Stimulated activated CD4-positive, alpha-beta T cell treated with anti-CD3 and anti-CD28 coated beads, TNF-alpha, amount 100 ng/mL, for 48 hours (primary cell): ENCODE measurements around the gene BZW1.
"Not testable (repeated sequence)": the region's sequence is repeated elsewhere in the genome, so short reads cannot be mapped to it uniquely, and the experiment has no call there.

Experiments used
- DNase-seq, 3 donors: peaks; one replicate each; pipeline ENCODE4 v3.0.0-alpha.2; 2020; ENCODE audit warnings: low read depth in 3 of 3

The BZW1 gene

DNA sequence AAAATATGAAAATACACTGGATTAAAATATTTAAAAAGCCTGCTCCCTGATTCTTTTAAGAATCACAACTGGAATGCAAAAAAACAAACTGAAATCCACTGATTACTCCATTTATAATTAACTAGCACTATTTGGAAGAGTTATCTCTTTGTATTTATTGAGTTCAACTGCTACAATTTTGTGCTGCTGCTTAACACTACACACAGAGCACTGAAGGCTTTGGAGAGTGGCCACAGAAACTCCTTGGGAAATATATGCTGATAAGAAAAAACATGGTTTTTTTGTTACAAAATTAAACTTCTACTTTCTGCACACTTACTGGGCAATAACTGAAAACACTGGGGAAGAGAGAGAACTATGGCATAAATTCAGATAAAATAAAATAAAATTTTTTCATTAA is 19.8 kb upstream of the BZW1 start:
- DNase-seq: no peak

DNA sequence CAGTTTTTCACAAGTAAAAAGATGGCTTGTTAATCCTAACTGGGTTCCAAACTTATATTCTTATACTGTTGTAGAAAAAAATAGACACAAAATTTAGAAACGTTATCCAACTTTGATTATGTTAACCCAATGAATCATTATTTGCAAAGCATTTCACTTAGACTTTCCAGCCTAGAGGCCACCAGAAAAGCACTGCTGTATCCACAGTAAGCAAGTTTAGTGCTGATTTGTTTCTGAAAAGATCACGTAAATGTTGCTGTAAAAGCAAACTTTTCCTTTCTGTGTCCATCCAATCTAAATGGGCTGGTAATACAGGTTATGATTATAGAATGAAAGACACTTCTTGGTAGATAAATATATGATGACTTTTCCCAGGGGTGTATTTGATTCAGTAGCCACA is 17.6 kb upstream of the BZW1 start:
- no peak for DNase-seq

DNA sequence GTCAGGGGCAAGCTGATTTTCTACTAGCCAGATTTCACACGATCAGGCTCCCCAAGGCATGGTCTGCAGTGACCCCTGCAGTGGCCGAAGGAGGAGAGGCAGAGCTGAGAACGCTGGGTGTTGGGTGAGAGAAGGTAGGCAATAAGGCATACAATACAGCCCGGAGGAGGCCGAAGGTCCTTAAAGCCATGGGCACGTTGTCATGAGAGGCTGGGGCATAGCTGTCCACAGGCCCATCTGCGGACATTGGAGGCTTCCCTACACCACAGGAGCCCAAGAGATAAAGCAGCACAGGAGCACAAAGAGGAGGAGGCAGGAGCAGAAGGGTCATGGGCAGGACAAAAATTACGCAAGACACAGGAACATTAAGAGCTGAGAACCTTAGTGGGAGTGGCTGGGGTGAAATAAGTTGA is 16.7 kb upstream of the BZW1 start:
- DNase-seq: no peak

DNA sequence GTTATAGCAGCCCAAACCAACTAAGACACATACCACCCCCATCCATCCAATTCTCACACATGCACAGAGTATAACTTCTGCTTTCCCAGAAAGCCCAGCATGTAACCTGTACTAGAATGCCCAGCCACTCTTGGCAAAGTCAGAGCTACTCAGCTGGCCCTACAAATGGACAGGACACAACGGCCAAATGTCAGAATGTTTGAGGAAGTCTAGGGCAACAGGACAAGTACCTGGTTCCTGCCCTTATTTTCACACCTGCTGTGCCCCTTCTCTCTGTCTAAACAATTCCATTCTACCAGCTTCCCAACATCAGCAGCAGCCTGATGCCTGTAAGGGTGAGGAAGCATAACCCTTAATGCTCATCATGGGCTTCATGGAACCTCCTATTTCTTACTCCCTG is 15.1 kb upstream of the BZW1 start:
- DNase-seq: no peak

DNA sequence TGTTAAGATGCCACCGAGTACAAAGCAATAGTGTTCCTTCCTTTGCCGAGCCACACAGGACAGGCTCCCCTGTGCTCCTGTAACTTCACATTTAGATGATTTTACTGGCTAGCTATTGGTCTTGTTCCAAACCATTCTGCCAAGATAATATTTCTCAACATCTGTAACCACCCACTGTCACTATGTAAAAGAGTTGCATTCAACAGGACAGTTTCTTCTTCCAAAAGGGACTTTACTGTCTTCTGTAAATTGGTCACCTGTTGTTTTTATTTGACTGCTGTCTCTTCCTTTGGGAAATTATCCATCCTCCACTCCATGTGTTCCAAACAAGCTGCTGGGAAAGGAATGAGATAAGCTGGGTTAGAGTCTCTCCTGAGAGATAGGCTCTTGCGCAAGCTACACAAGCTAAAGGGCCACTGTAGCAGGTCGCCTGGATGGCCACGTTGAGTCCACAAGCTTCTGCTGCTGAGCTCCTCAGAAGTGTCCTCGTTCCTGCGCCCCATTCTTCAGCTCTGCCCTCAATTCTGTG is 14.4 kb upstream of the BZW1 start:
- DNase-seq: no peak

DNA sequence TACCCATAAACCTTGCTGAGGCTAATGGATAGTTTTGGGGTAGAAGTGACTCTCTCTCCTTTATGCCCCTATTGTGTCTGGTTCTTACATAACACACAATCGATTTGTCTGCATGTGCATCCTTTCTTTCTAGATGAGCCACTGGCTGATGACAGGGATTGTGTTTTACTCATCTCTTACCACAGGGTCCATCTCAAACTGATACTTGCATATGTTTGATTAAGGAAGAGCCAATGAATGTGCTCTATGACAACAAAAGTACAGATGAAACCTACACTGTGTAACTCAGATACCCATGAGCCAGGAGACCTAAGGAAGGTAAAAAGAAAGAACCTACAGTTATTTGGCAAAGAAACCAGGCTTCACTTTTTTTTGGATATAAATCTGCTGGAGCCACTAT is 13.2 kb upstream of the BZW1 start:
- DNase-seq: no peak

DNA sequence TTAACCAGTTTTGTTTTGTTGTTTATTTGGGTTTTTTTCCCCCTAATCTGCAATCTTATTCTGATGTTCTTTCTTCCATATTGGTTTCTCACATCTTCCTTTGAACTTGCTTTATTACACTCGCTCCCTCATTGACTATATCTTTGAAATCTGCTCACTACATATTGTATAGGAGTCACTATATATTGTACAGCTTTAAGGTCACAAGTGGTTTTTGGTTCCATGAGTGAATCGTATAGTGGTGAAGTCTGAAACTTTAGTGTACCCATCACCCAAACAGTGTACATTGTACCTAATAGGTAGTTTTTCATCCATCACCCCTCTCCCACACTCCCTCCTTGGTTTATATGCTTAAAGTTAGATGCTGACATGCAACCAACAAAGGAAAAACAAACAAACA is 11.3 kb upstream of the BZW1 start:
- no peak for DNase-seq

DNA sequence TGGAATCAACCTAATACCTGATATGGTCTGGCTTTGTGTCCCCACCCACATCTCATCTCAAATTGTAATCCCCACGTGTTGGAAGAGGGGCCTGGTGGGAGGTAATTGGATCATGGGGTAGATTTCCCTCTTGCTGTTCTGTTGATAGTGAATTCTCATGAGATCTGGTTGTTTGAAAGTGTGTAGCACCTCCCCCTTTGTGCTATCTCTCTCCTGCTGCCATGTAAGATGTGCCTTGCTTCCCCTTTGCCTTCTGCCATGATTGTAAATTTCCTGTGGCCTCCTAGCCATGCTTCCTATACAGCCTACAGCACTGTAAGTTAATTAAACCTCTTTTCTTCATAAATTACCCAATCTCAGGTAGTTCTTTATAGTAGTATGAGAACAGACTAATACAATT is 10.3 kb upstream of the BZW1 start:
- not testable (repeated sequence) for DNase-seq

DNA sequence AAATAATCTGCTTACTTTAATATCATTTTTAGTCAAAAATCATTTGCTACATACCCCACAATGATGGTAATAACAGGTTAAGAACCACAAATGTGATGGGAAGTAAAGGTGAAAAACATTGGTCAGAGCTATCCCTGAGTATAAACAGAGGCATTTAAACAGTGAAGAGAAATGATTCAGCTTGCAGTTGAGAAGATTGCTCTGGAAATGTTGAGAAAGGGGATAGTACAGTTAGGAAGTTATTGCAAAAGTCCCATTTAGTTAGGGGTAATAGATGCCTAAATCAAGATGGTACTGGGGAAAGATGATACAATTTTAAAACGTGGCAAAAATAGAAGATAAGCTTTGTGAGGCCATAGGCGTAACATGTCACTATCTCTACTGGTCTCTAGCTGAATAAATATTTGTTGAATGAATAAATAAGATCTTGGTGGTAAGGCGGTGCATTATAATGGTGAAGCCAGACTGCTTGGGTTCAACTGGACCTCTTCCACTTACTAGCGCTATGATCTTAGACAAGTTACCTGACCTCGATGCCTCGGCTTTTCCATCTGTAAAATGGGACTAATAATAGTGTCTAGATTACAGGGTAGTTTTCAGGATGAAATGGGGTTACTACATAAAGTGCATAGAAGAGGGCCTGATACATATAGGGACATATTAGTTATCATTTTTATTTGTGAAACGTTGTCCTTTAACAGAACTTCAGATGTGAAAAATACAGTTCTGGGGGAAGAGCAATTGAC is 2.0 kb upstream of the BZW1 start:
- DNase-seq: no peak

DNA sequence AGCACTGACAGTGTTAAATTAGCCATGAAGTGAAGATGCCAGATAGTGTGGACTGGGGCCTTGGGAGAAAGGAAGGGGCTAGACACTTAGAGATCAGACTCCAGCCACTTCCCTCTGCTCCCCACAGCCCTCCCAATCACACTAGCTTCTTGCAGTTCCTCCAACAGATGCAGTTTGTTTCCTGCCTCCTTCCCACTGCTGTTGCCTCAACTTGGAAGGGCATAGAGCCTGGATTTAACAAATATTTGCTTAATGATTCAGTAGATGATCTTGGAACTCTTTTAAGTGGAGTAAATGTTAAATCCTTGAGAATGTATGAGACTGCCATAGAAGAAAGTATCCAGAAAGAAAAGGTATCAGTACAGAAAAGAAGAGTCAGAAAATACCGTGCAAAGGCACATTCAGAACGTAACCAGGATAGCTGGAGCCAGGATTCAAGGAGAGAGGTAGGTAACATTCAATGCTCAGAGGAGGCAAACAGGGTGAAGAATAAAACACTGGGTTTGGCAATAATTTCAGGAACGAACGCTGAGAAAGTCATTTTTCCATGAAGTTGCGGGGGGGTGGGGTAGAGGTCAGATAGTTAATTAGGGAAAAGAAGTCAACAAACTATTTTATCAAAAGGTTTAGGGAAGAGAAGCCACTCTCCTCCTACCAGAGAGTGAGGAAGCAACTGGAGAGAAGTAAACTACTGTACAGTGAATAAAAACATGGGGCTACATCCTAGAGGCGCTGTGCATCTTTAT is 1.3 kb upstream of the BZW1 start:
- no peak for DNase-seq

DNA sequence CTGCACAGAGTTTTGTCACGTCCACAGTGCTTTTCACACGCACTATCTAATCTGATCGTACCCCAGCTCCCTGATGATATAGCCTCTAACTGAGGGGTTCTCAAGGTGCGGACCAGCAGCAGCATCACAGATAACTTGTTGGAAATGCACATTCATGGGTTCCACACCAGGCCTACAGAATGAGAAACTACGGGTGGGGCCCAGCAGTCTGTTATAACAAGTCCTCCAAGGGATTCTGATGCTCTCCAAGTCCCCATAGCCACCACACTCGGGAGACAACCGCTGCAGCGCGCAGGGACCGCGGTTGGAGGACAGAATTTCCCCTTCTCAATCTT is 745 bp upstream of the BZW1 start:
- DNase-seq: no peak

DNA sequence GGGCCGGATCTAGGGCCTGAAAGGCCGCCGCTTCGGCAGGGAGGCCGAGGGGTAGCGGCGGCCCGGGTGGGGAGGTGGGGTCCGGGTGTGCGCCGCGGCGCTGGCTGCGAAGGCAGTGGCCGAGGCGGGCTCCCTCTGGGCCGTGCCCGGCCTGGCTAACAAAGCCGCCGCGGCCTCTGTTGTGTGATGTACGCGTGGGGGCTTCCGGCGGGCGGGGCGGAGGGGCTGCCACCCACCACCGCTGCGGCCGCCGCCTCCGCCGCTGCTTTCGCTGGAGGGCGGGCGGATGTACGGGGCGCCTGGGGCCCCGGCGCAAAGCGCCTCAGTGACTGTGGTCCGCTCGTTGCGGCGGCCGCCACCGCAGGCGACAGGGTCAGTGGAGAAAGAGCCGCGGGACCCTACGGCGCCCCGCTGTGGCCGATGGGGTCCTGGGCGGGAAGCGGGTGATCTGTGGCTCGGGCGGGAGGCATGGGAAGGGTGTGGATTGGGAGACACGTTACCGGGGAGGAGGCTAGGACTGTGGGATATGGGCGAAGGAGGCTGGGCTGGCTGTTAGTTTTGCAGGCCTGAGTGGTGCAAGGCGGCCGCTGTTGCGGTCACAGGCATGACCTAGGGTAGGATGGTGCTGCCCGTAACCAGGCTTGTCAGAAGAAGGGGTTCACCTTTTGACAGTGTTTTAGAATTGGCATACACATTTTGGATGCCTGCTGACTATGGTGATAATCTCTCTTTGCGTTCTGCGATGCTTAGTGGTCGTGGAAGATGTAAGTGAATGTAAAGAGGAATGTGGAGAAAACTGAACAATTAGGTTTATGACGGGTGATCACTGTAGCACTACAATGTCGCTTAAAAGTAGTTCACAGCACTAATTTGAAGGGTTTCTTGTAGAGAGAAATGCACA is 662 bp downstream of the BZW1 start:
- peak; percentile 24 to 46 (median 36) for DNase-seq

DNA sequence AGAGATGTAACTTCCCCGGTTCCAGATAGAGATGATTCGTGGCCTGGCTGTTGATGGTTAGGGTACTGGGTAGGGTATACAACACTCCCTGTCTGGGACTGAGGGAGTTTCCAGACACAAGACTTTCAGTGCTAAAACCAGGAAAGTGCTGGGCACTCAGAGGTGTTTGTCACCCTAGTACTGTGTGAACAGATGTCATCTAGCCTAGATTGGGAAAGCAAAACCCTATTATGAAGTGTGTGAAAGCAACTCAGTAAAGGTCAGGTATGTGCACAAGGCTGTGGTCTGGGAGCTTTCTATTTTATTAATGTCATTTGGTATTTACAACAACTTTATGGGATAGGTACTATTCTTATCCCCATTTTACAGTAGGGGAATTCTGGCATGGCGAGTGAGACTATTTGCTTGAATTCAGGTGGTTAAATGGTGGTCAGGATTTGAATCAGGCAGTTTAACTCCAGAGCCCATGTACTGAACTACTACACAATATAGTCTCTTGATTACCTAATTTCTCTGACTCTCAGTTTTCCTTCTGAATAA is 2.6 kb downstream of the BZW1 start:
- peak in 2 of 3 donors; percentile 6 for DNase-seq

DNA sequence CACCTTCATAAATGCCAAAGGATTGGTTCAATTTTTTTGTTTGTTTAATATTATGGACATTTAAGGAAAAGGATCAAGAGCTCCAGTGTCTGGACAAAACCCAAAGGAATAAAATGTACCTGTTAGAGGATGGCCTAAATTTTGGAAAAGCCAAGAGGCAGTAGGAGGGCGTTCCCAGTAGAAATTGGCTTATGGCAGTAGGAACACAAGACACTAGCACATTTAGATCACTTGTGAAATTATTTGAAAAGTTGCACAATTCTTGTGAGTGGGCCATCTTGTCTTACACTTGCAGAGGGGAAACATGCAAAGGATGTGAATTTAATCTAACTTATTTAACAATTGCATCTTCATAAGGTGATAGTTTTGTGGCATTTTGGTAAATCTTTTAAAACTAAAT is 3.2 kb downstream of the BZW1 start:
- DNase-seq: no peak

DNA sequence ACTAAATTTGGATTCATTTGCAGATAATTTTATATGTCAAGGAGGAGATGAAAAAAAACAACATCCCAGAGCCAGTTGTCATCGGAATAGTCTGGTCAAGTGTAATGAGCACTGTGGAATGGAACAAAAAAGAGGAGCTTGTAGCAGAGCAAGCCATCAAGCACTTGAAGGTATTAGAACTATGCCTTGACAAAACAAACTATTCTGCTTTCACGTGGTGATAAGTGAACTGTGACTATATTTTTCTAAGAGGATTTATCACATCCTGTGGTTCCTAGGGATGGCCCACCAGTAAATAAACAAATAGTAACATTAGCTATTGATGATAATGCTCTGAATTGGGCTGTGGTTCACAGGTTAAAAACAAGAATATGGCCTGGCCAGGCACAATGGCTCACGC is 7.0 kb downstream of the BZW1 start:
- DNase-seq: not testable (repeated sequence)

DNA sequence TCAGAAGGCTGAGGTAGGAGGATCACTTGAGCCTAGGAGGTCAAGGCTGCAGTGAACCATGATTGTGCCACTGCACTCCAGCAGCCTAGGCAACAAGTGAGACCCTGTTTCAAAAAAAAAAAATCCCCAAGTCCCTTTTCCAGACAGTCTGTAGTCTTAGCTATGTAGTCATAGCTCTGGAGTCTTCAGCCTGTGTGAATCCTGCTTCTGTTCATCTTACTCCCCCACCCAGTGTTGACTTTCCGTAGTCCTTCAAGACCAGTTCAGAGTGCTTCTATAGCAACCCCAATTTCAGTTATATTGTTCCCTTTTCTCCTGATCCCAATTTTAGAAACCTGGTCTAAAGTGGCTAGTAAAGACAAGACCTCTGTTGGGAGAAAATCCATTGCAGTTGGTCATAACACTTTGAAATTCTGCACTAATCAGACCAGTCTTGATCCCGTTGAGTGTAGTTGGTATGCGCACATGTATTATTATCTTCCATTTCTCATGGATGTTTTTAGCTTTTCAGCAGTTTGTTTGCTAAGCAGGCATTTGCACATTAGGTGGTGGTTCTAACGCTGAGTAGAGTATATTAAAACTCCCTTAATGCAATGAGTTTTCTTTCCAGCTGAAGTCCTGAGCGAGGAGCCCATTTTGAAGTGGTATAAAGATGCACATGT is 9.0 kb downstream of the BZW1 start:
- DNase-seq: no peak

DNA sequence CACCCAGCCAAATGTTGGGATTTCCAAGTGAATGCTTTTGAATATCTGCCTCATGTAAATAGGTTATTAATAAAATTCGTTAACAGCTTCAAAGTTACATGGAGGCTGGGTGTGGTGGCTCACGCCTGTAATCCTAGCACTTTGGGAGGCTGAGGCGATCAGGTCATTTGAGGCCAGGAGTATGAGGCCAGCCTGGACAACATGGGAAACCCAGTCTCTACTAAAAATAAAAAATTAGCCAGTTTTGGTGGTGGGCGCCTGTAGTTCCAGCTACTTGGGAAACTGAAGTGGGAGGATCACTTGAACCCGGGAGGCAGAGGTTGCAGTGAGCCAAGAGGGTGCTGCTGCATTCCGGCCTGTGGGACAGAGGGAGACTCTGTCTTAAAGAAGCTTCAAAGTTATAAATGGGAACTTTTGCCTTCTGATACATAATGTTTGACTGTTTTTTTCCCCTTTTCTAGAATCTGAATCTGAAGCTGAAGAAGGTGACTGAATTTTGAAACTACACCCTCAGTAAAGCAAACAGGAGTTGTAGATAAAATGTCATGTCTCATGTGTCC is 10.1 kb downstream of the BZW1 start:
- DNase-seq: no peak

DNA sequence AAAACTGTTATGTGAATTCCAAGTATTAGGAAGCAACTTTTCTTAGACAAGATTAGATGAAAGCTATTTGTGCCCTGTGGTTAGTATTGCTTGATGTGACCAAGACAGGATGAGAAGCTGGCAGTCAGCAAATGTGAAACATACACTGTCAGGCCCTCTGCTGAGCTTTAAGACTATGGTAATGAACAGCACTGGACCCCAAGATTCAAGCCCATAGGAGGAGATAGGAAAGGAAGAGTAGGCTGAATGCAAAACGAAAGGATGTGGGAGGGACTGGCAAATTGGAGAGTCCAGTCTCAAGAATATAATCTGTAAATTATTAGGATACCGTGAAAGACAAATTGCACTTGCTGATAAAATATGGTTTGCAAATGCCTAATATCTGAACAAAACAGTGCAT is 16.4 kb downstream of the BZW1 start:
- no peak for DNase-seq

DNA sequence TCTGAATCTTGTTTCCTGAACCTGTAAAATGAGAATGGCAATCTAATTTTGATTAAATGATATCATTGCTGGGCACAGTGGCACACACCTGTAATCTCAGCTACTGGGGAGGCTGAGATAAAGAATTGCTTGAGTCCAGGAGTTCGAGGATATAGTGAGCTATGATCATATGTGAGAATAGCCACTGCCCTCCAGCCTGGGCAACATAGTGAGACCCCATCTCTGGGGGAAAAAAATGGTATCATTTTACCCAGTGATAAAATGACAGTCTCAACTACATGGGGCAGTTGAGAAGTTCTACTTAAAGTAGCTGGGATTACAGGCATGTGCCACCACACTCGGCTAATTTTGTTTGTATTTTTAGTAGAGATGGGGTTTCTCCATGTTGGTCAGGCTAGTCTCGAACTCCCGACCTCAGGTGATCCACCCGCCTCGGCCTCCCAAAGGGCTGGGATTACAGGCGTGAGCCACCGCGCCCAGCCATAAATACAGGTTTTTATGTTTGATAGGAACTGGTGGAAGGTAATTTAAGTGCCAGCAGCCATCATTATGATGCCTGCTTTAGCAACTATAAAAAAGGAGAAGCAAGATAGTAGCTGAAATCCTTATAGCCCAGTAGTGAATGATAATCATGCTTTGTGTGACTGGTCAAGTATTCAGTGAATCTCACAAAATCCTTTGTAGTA is 17.0 kb downstream of the BZW1 start:
- DNase-seq: no peak

DNA sequence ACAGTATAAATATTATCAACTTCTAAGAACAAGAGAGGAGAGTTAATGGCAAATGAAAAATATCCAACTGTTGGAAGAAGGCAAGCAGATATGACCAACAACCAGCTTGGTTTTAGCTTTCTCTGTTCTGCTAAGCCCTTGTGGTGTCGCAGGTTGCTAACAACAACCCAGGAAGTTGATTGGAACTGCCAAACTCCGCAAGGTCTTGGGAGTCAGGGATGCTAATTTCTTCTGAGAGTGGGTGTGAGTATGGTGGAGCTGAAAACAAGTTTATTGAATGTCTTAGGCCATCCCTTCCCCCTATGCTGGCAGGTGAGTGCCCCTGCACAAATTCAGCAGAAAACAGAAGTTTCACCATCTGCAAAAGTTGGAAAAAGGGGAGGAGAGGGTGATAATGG is 17.5 kb downstream of the BZW1 start:
- DNase-seq: no peak

DNA sequence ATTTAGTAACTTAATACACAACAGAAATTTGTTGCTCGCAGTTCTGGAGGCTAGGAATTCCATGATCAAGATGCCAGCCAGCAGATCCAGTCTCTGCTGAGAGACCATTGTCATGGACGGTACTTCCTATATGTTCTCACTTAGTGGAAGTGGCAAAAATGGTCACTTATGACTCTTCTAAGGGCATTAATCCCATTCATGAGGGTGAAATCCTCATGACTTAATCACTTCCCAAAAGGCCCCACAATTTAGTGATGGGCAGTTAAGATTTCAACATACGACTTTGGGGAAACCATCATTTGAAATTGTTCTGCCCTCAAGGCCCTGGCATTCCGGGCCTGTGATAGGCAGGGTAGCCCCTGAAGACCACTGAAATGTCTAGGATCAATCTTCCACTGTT is 23.0 kb downstream of the BZW1 start:
- no peak for DNase-seq
